GM10248 (cell line): ENCODE data around the gene ZDHHC22.

ENCODE experiments used
- CTCF ChIA-PET: fragments of 300-600 bp; sonication (Branson Sonifier 250); formaldehyde crosslinking; extraction: SDS; loops from one replicate; lab custom pipeline; 2021; ENCODE audit warnings: antibody characterized with exemption; lab: Yijun Ruan, JAX
- POLR2A ChIA-PET: fragments of 350-650 bp; sonication (Branson Sonifier 250); formaldehyde crosslinking; extraction: SDS; loops from one replicate; lab custom pipeline; 2020; ENCODE audit warnings: antibody characterized with exemption; lab: Yijun Ruan, JAX
- DNase-seq: peaks from one replicate; pipeline ENCODE4 v3.0.0; 2012; ENCODE audit errors: extremely low spot score
- TF ChIP-seq, protein P1 (sequence below): IDR thresholded peaks from 2 replicates; pipeline ENCODE4 v1.5.1; 2012; ENCODE audit warnings: mild to moderate bottlenecking, low read depth; ENCODE audit errors: extremely low read depth, missing control alignments, control extremely low read depth

Gene ZDHHC22

DNA sequence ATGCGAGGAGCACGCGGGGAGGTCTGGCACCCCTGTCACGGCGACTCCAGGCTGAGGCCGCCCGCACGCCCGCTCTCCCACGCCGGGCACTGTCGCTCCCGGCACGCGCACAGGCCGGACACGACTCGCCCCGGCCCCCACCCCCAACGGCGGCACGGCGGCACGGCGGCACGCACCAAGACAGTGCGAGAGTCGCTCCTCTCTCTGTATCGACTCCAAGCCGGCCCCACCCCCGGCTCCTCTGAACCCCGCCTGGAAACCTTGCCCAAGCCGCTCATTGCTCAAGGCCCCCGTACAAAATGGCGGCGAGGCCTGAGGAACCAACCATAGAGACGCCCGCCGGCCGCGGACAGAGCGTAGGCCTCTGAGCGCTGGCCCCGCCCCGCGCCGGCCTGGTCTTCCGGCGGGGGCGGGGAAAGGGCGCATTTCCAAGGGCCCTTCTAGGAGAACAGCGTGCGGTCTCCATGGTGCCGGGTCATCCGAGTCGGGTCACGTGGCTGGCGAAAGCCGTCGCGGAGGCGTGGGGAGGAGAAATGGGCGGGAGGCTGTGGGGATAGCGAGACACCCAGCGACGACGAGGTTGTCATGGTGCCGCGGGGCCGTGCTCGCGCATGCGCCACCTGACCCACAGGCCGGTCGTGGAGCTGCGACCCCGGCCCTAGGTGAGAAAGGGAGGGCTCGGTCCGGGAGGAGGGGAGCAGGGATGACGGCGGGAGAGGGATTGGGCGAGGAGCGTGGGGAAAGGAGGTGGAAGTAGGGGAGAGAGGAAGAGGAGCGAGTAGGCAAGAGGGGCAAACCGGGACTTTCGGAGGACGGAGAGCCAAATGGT lies 43.7 kb downstream of the ZDHHC22 start, which contains the start of gene CIPC:
TSS of gene CIPC (plus strand) at position 559 of the 829 bp plus-strand sequence. CDS start 7,451 bp downstream, outside the sequence.
- TF ChIP-seq, protein P1, sequence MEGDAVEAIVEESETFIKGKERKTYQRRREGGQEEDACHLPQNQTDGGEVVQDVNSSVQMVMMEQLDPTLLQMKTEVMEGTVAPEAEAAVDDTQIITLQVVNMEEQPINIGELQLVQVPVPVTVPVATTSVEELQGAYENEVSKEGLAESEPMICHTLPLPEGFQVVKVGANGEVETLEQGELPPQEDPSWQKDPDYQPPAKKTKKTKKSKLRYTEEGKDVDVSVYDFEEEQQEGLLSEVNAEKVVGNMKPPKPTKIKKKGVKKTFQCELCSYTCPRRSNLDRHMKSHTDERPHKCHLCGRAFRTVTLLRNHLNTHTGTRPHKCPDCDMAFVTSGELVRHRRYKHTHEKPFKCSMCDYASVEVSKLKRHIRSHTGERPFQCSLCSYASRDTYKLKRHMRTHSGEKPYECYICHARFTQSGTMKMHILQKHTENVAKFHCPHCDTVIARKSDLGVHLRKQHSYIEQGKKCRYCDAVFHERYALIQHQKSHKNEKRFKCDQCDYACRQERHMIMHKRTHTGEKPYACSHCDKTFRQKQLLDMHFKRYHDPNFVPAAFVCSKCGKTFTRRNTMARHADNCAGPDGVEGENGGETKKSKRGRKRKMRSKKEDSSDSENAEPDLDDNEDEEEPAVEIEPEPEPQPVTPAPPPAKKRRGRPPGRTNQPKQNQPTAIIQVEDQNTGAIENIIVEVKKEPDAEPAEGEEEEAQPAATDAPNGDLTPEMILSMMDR: no peak
- peak; percentile 98 for DNase-seq
- ChIA-PET CTCF (interaction anchor here (0.6 to 7.7 kb wide), 18 partner anchors 9 to 225 kb away, joined by 3 to 108 read pairs (median 10); no protein-coding TSS in a partner anchor), POLR2A (interaction anchor here (0.6 to 0.8 kb wide), 2 partner anchors 12 to 28 kb away, joined by 3 to 5 read pairs; no protein-coding TSS in a partner anchor)

DNA sequence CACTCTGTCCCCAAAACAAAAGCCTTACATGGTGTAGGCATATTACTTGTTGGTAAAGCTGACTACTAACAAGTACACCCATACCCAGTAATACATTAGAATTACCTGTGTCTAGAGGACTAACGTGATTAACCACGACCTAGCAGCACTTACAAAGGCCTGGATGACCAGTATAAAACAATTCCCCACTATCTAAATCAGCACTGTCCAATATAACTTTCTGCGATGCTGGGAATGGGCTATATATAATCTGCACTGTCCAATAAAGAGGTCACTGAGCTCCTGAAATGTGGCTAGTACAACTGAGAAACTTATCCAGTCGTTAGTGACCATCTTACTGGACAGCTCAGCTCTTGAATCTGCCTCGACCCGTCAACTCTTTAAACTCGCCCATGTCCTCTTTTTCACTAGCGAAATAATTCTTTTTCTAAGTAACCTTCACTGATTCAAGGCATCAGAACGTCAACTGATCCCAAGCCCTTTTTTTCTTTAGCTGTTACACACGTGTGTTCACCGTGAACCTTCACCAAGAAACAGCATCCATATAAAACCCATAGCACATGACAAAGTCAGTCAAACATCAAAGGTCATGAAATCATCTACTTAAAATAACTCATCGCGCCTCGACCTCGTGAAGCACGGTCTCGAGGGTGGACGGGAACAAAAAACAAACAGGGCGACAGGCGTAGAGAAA lies 44.4 kb downstream of the ZDHHC22 start:
- ChIA-PET CTCF (interaction anchor here (0.6 to 7.7 kb wide), 9 partner anchors 13 to 223 kb away, joined by 3 to 108 read pairs (median 20); no protein-coding TSS in a partner anchor), POLR2A (interaction anchor here (0.6 kb wide), 1 partner anchor 28 kb away, joined by 5 read pairs; no protein-coding TSS in a partner anchor)
- TF ChIP-seq, protein P1: no peak
- peak; percentile 17 for DNase-seq

DNA sequence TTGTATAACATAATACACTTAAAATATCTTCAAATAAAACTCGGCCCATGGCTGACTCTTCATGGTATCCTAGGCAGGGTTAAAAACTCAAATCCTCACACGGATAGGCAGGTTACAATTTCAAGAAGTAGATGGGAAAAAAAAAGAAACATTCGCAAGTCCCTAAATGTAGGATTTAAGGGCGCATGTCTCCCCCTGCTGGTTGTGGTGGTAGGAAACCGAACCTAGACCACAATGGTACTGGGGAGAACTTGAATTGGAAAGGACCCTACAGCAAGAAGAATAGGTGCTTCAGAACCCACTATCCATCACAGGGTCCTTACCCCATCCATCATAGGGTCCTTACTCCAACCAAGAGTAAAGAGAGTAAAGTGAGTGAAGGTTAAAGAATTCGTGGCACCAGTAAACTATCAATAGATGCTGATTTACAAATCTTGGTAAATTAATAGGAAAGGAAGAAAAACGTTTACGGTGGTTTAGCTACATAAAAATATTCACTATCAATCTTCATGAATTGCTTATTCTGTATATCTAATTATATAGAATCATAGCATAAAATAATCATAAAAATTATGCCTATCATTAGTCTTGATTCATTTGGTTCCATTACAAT lies 46.8 kb downstream of the ZDHHC22 start:
- TF ChIP-seq, protein P1: peak; percentile 72
- ChIA-PET CTCF (interaction anchor here (0.7 to 7.7 kb wide), 24 partner anchors 12 to 224 kb away, joined by 3 to 108 read pairs (median 4); no protein-coding TSS in a partner anchor), POLR2A (no interaction called here)
- DNase-seq: peak; percentile 56

DNA sequence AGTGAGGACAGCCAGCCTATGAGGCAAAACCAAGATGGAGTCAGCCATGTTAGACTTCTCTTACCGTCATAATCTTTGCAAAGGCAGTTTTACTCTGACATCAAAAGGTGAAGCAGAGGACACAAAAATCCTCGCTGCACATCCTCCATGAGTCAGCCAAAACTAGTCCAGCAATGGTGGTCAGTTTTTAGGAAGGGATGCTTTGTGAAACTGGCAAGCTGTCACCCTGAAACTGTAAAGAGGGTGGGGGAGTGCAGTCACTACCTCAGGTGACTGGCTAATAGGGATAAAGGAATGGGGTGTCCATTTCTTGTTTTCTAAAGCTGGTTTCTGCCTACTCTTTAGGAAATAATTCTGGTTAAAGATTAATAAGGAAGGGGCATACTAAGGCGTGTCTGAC lies 48.9 kb downstream of the ZDHHC22 start:
- POLR2A ChIA-PET: no interaction called here
- CTCF ChIA-PET: interaction anchor here (1.0 to 7.7 kb wide), 8 partner anchors 9 to 218 kb away, joined by 3 to 108 read pairs (median 7); no protein-coding TSS in a partner anchor
- DNase-seq: no peak
- TF ChIP-seq, protein P1: no peak

DNA sequence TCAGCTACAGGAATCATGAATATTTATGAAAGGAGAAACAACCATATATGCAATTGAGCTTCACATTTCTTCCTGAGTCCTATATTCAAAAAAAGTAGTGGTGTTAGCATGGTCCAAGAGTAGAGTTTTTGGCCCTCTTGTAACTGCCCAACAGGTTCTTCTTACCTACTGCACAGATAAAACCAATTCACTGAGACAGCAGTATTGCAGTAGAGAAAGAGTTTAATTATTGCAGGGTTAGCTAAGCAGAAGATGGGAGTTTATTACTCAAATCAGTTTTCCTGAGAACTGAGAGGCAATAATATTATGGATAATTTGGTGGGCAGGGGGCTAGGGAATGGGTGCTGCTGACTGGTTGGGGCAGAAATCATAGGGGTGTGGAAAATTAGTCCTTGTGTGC lies 50.1 kb downstream of the ZDHHC22 start:
- CTCF ChIA-PET: interaction anchor here (0.7 to 7.7 kb wide), 12 partner anchors 10 to 217 kb away, joined by 3 to 93 read pairs (median 5); no protein-coding TSS in a partner anchor
- POLR2A ChIA-PET: no interaction called here
- TF ChIP-seq, protein P1: no peak
- no peak for DNase-seq
